K562 (cell line): Measurements from ENCODE around the gene SLC35A2. TPM values are rescaled to one million over a fixed set of nuclear protein-coding genes. Genes with fewer than 3 reads are reported as not detected.

ENCODE experiments used
- CBFA2T2 ChIP-seq: fragments of 450-650 bp; conservative IDR thresholded peaks from 2 replicates; pipeline ENCODE4 v1.6.1; 2017; ENCODE audit warnings: mild to moderate bottlenecking
- E2F1 ChIP-seq: sonication (generic); formaldehyde crosslinking; IDR thresholded peaks from 2 replicates; pipeline ENCODE4 v1.8.1; 2023; ENCODE audit warnings: mild to moderate bottlenecking, missing genetic modification reagents, moderate library complexity
- MEF2A ChIP-seq: IDR thresholded peaks from 2 replicates; pipeline ENCODE4 v1.6.1; 2011; ENCODE audit warnings: low read depth, mild to moderate bottlenecking, low read length, moderate library complexity; ENCODE audit not compliant: control insufficient read depth
- MLLT1 ChIP-seq, 2 experiments: fragments of 450-650 bp; IDR thresholded peaks; 2 replicates each; pipeline ENCODE4 v1.6.1; 2016
- RFX5 ChIP-seq: IDR thresholded peaks from 2 replicates; pipeline ENCODE4 v1.6.1; 2011; ENCODE audit warnings: low read depth, mild to moderate bottlenecking, improper control_type of control experiment, low read length
- SMARCE1 ChIP-seq: fragments of 450-650 bp; IDR thresholded peaks from 2 replicates; pipeline ENCODE4 v1.7.1; 2016; ENCODE audit warnings: mild to moderate bottlenecking
- STAG1 ChIP-seq: sonication (generic); formaldehyde crosslinking; IDR thresholded peaks from 2 replicates; pipeline ENCODE4 v1.5.0; 2020; ENCODE audit warnings: missing genetic modification reagents, borderline replicate concordance
- TBL1XR1 ChIP-seq, 2 experiments: IDR thresholded peaks; 2 replicates each; pipeline ENCODE4 v1.6.1; 2012; ENCODE audit warnings: improper control_type of control experiment in 2 of 2, low read length in 2 of 2, mild to moderate bottlenecking in 1 of 2
- TFAP4 ChIP-seq: sonication (generic); formaldehyde crosslinking; IDR thresholded peaks from 2 replicates; pipeline ENCODE4 v1.8.0; 2022; ENCODE audit warnings: missing genetic modification reagents, mild to moderate bottlenecking, moderate library complexity, borderline replicate concordance
- ZBTB40 ChIP-seq, 2 experiments: fragments of 450-650 bp in 1 of 2; sonication (generic) in 1 of 2; formaldehyde crosslinking in 1 of 2; IDR thresholded peaks; 2 replicates each; pipeline versions ENCODE4 v1.7.1 to v1.9.0; 2016 to 2022; ENCODE audit warnings: inconsistent platforms in 1 of 2, mild to moderate bottlenecking in 1 of 2, missing genetic modification reagents in 1 of 2
- polyA plus RNA-seq, 8 experiments: library from polyadenylated mRNA; depleted of rRNA in 4 of 8; stranded (reverse) in 5 of 8; unstranded in 3 of 8; fragments of >200 nt; fragmentation: Nextera tagmentation in 2 of 8; fragmentation: Illumina TruSeq in 1 of 8; extraction: Ambion mirVana in 2 of 8; extraction: Trizol in 1 of 8; gene quantifications; 2 replicates each; pipeline versions ENCODE4 v1.2.1 to v1.2.3, GENCODE V29; 2011 to 2014; ENCODE audit warnings: inconsistent platforms in 1 of 8, missing spikeins in 1 of 8
- total RNA-seq, 7 experiments: library from RNA; depleted of rRNA in 6 of 7; stranded (reverse); fragments of >200 nt in 6 of 7; fragmentation: Illumina TruSeq in 2 of 7; extraction: Trizol in 2 of 7; gene quantifications; 2 replicates each; pipeline versions ENCODE4 v1.2.1 to v1.2.3, GENCODE V29; 2011 to 2021; ENCODE audit warnings: low replicate concordance in 1 of 7
- TF ChIP-seq, protein P1 (sequence below): fragments of 250-450 bp; sonication (Bioruptor Pico); IDR thresholded peaks from 2 replicates; pipeline ENCODE4 v1.8.0; 2021; ENCODE audit warnings: moderate library complexity, mild to moderate bottlenecking, inconsistent platforms

The SLC35A2 gene
- total and polyA plus RNA-seq, 9 of the 15 experiments (the other 6 are each of a cell fraction or from before 2014, with no cell fraction given), result 3.3 to 38.9 (median 20.0) TPM

- TF ChIP-seq E2F1 (CRISPR knock-in tag) (no peak), SMARCE1 (no peak), TFAP4 (peak; percentile 78), STAG1 (CRISPR knock-in tag) (no peak), CBFA2T2 (no peak), TBL1XR1 (IDR thresholded peaks at IDR 0.05; ENCODE audit: low read length in 2 of 2) (peak in 1 of 2 experiments; percentile 1; a peak in 1 of 4 replicates), ZBTB40 (IDR thresholded peaks at IDR 0.05) (peak; percentile 95), ZBTB40 (CRISPR knock-in tag; IDR thresholded peaks at IDR 0.05) (no peak), MEF2A (no peak), RFX5 (peak; percentile 61; the same call in 1 of the 2 replicates), MLLT1 (IDR thresholded peaks at IDR 0.05) (no peak)
- TF ChIP-seq, protein P1, sequence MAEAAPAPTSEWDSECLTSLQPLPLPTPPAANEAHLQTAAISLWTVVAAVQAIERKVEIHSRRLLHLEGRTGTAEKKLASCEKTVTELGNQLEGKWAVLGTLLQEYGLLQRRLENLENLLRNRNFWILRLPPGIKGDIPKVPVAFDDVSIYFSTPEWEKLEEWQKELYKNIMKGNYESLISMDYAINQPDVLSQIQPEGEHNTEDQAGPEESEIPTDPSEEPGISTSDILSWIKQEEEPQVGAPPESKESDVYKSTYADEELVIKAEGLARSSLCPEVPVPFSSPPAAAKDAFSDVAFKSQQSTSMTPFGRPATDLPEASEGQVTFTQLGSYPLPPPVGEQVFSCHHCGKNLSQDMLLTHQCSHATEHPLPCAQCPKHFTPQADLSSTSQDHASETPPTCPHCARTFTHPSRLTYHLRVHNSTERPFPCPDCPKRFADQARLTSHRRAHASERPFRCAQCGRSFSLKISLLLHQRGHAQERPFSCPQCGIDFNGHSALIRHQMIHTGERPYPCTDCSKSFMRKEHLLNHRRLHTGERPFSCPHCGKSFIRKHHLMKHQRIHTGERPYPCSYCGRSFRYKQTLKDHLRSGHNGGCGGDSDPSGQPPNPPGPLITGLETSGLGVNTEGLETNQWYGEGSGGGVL, result no peak
Measured at GRCh38 chrX:48957827-48958634, 46.6 kb upstream of the SLC35A2 start (continued).
